T-helper 17 cell (primary cell): ENCODE measurements around the gene PRDM5. TPM values are rescaled to one million over a fixed set of nuclear protein-coding genes. Genes with fewer than 3 reads are reported as not detected.
A peak's percentile ranks its signal among the peaks of the same experiment; 100 is the strongest.

Experiments
- ATAC-seq: fragments of 150-1000 bp; cut with Tn5 transposase; 2 replicates; pipeline ENCODE4 v1.10.0; 2021; ENCODE audit warnings: mild to moderate bottlenecking, moderate library complexity
- DNase-seq, 3 donors: peaks; one replicate each; pipeline versions ENCODE4 v3.0.0 to v3.0.0-alpha.2; 2020 to 2021
- H3K9me3 ChIP-seq: one replicate; pipeline ENCODE4 v1.7.0; 2013; ENCODE audit warnings: low read length, mild to moderate bottlenecking; ENCODE audit not compliant: control insufficient read depth, poor library complexity, severe bottlenecking
- H3K27ac Mint-ChIP-seq: one replicate; pipeline ENCODE4 v1.8.0; 2022; ENCODE audit warnings: mild to moderate bottlenecking, moderate library complexity, mixed read lengths
- H3K27me3 Mint-ChIP-seq: one replicate; pipeline ENCODE4 v1.8.0; 2022; ENCODE audit warnings: mixed read lengths
- H3K36me3 Mint-ChIP-seq: one replicate; pipeline ENCODE4 v1.8.0; 2022; ENCODE audit warnings: low read depth, mixed read lengths
- H3K4me1 Mint-ChIP-seq: one replicate; pipeline ENCODE4 v1.8.0; 2022; ENCODE audit warnings: mild to moderate bottlenecking, mixed read lengths
- H3K4me3 Mint-ChIP-seq: one replicate; pipeline ENCODE4 v1.8.0; 2022; ENCODE audit warnings: mild to moderate bottlenecking, moderate library complexity, mixed read lengths
- total RNA-seq, 4 donors: library from RNA in 2 of 4; stranded (reverse) in 2 of 4; gene quantifications; one replicate each; pipeline ENCODE4 v1.2.3 and lab custom pipeline; 2022 to 2026

PRDM5 gene
- total RNA-seq, 2 donors from 2014 or later = 0.15 TPM; not detected in 1

- no peaks in the 10 kb centered on the region for H3K9me3 ChIP-seq
- H3K27ac Mint-ChIP-seq = no peak overlapping the region
- H3K4me1 Mint-ChIP-seq = no peaks in the 10 kb centered on the region
- H3K27me3 Mint-ChIP-seq = peaks cover 23% of the 10 kb centered on the region
- no peaks in the 10 kb centered on the region for H3K36me3 Mint-ChIP-seq
- DNase-seq (no peak), ATAC-seq (no peak)
- no peak overlapping the region for H3K4me3 Mint-ChIP-seq
Measured at GRCh38 chr4:120895554-120895953, 27.0 kb downstream of the PRDM5 start.

DNA sequence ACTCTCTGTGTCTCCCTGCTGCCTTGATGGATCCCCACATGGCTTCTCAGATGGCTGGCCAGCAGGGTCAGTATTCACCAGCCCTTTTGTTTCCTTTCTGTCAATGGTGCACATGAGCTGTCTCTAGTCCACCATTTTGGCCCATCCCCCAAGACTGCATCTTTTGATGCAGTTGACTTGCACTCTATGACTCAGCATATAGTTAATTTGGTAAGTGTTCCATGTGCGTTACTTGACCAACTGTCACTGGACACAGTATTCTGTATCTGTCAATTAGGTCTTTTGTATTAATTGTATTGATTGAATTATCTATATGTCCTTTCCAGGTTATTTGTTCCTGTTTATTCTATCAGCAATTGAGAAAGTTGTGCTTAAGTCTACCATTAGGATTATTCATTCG is 29.2 kb downstream of the PRDM5 start:
- ATAC-seq (no peak), DNase-seq (no peak)
- Mint-ChIP-seq H3K4me1 (no peaks in the 10 kb centered on the region), H3K36me3 (no peaks in the 10 kb centered on the region), H3K27ac (no peak overlapping the region), H3K4me3 (no peak overlapping the region), H3K27me3 (peaks cover 8% of the 10 kb centered on the region)
- H3K9me3 ChIP-seq = no peaks in the 10 kb centered on the region

- H3K27me3 Mint-ChIP-seq = no peaks in the 10 kb centered on the region
- DNase-seq (no peak), ATAC-seq (no peak)
- H3K4me1 Mint-ChIP-seq = no peaks in the 10 kb centered on the region
- no peaks in the 10 kb centered on the region for H3K9me3 ChIP-seq
- H3K4me3 Mint-ChIP-seq = no peak overlapping the region
- no peaks in the 10 kb centered on the region for H3K36me3 Mint-ChIP-seq
- H3K27ac Mint-ChIP-seq = no peak overlapping the region
Measured at GRCh38 chr4:120886191-120886590, 36.3 kb downstream of the PRDM5 start.

- no peak overlapping the region for H3K4me3 Mint-ChIP-seq
- ATAC-seq = no peak
- H3K9me3 ChIP-seq = no peaks in the 10 kb centered on the region
- no peaks in the 10 kb centered on the region for H3K27me3 Mint-ChIP-seq
- no peak overlapping the region for H3K27ac Mint-ChIP-seq
- no peak for DNase-seq
- no peaks in the 10 kb centered on the region for H3K36me3 Mint-ChIP-seq
- no peaks in the 10 kb centered on the region for H3K4me1 Mint-ChIP-seq
Measured at GRCh38 chr4:120881846-120882245, 40.7 kb downstream of the PRDM5 start.

DNA sequence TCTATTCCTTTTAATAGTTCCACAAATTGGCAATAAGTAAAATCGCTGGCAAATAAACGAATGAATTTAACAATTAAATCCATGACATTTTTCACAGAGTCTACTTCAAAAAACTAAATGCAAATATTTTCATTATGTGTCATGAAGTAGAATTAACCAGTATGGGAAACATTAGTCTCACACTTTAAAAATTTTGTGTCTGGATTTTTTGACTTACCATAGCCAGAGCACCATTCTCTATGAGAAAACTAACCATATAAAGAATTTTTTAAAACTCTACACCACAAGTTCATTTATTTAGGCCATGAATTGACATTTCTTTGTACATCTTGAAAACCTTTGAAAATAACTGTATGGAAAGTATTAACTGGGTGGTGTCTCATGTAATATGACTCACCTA is 41.2 kb downstream of the PRDM5 start:
- no peak overlapping the region for H3K4me3 Mint-ChIP-seq

GRCh38 chr4:120877021-120877420 is 45.5 kb downstream of the PRDM5 start:
- H3K4me3 Mint-ChIP-seq = no peak overlapping the region

More for the DNA sequence above, 41.2 kb downstream of the PRDM5 start:
- no peaks in the 10 kb centered on the region for H3K36me3 Mint-ChIP-seq
- no peaks in the 10 kb centered on the region for H3K27me3 Mint-ChIP-seq
- no peaks in the 10 kb centered on the region for H3K9me3 ChIP-seq
- ATAC-seq (no peak), DNase-seq (no peak)
- no peaks in the 10 kb centered on the region for H3K4me1 Mint-ChIP-seq
- H3K27ac Mint-ChIP-seq = no peak overlapping the region

GRCh38 chr4:120874792-120875774 is 47.4 kb downstream of the PRDM5 start:
- DNase-seq (no peak), ATAC-seq (no peak)
- H3K9me3 ChIP-seq = no peaks in the 10 kb centered on the region
- Mint-ChIP-seq H3K27me3 (peaks cover 19% of the 10 kb centered on the region), H3K4me1 (peaks cover 3% of the 10 kb centered on the region), H3K36me3 (no peaks in the 10 kb centered on the region), H3K4me3 (no peak overlapping the region), H3K27ac (peak overlapping the region; percentile 62)

More at GRCh38 chr4:120877021-120877420, 45.5 kb downstream of the PRDM5 start:
- no peaks in the 10 kb centered on the region for H3K9me3 ChIP-seq
- ATAC-seq (no peak), DNase-seq (no peak)
- Mint-ChIP-seq H3K4me1 (peaks cover 3% of the 10 kb centered on the region), H3K27me3 (peaks cover 11% of the 10 kb centered on the region), H3K36me3 (no peaks in the 10 kb centered on the region), H3K27ac (no peak overlapping the region)

GRCh38 chr4:120873554-120873953 is 49.0 kb downstream of the PRDM5 start:
- H3K27ac Mint-ChIP-seq = no peak overlapping the region
- ATAC-seq (no peak), DNase-seq (no peak)
- no peaks in the 10 kb centered on the region for H3K36me3 Mint-ChIP-seq
- peaks cover 3% of the 10 kb centered on the region for H3K4me1 Mint-ChIP-seq
- H3K9me3 ChIP-seq = no peaks in the 10 kb centered on the region
- no peak overlapping the region for H3K4me3 Mint-ChIP-seq
- peaks cover 19% of the 10 kb centered on the region for H3K27me3 Mint-ChIP-seq

GRCh38 chr4:120871173-120871572 is 51.4 kb downstream of the PRDM5 start:
- no peaks in the 10 kb centered on the region for H3K36me3 Mint-ChIP-seq
- H3K4me3 Mint-ChIP-seq = no peak overlapping the region
- no peak overlapping the region for H3K27ac Mint-ChIP-seq
- no peaks in the 10 kb centered on the region for H3K9me3 ChIP-seq
- H3K27me3 Mint-ChIP-seq = peaks cover 19% of the 10 kb centered on the region
- ATAC-seq (no peak), DNase-seq (no peak)
- peaks cover 3% of the 10 kb centered on the region for H3K4me1 Mint-ChIP-seq

DNA sequence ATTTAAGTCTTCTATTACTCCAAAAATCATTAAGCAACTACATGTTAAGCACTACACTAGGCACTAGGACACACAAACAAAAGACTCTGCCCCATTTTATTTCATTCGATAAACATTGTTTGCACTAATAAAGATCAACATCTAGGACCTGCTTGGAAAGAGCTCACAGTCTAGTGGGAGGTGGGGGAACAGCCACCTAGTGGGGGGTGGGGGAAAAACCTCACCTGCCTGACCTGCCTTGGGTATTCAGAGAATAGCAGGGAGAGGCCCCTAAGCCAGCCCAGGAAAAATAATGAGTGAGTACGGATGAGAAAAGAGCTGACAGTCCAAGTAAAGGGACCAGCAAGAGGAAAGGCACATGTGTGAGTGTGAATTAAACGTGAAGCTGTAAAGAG is 52.2 kb downstream of the PRDM5 start:
- no peaks in the 10 kb centered on the region for H3K9me3 ChIP-seq
- ATAC-seq (no peak), DNase-seq (no peak)
- Mint-ChIP-seq H3K36me3 (no peaks in the 10 kb centered on the region), H3K4me3 (no peak overlapping the region), H3K4me1 (peaks cover 3% of the 10 kb centered on the region), H3K27ac (no peak overlapping the region), H3K27me3 (peaks cover 16% of the 10 kb centered on the region)

DNA sequence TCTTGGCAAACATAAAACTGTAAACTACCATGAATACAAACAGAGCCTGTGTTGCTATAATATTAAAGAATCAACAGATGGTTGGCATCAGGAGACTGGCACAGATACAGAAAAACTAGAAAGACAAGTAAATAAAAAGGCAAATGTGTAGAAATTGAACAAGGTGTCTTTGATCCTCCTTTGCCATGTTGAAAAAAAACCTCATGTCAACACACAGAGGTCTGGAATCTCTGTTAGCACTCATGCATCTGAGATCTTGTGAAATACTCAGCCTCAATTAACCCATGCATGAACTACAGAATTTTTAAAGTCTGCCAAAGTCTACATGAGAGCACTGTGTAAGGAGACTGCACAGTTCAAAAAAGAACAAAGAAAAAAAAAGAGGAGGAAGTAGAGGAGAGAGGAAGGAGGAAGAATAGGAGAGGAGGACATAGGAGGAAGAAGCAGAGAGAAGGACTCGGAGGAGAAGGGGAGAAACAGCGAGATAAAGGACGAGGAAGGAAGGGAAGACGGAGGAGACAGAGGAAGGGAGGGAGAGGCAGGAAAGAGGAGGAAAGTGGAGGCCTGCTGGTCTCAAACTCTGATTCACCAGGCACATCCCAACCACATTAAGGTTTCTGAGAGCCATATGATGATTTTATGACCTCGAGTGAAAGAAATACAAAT is 52.8 kb downstream of the PRDM5 start:
- peaks cover 11% of the 10 kb centered on the region for H3K27me3 Mint-ChIP-seq
- no peak for ATAC-seq
- H3K9me3 ChIP-seq = no peaks in the 10 kb centered on the region
- H3K36me3 Mint-ChIP-seq = no peaks in the 10 kb centered on the region
- H3K4me3 Mint-ChIP-seq = no peak overlapping the region
- no peak for DNase-seq
- H3K27ac Mint-ChIP-seq = no peak overlapping the region
- peaks cover under 1% of the 10 kb centered on the region for H3K4me1 Mint-ChIP-seq

GRCh38 chr4:120867506-120867905 is 55.0 kb downstream of the PRDM5 start:
- Mint-ChIP-seq H3K36me3 (no peaks in the 10 kb centered on the region), H3K27me3 (peaks cover 9% of the 10 kb centered on the region), H3K4me3 (no peak overlapping the region), H3K27ac (no peak overlapping the region), H3K4me1 (no peaks in the 10 kb centered on the region)
- ATAC-seq = no peak
- H3K9me3 ChIP-seq = no peaks in the 10 kb centered on the region
- no peak for DNase-seq

GRCh38 chr4:120865985-120866384 is 56.5 kb downstream of the PRDM5 start:
- no peak overlapping the region for H3K27ac Mint-ChIP-seq
- peaks cover 8% of the 10 kb centered on the region for H3K27me3 Mint-ChIP-seq
- no peaks in the 10 kb centered on the region for H3K9me3 ChIP-seq
- no peaks in the 10 kb centered on the region for H3K4me1 Mint-ChIP-seq
- no peak for DNase-seq
- no peak overlapping the region for H3K4me3 Mint-ChIP-seq
- H3K36me3 Mint-ChIP-seq = no peaks in the 10 kb centered on the region
- no peak for ATAC-seq
